ENCODE data around the gene PPP3R1.

The PPP3R1 gene

DNA sequence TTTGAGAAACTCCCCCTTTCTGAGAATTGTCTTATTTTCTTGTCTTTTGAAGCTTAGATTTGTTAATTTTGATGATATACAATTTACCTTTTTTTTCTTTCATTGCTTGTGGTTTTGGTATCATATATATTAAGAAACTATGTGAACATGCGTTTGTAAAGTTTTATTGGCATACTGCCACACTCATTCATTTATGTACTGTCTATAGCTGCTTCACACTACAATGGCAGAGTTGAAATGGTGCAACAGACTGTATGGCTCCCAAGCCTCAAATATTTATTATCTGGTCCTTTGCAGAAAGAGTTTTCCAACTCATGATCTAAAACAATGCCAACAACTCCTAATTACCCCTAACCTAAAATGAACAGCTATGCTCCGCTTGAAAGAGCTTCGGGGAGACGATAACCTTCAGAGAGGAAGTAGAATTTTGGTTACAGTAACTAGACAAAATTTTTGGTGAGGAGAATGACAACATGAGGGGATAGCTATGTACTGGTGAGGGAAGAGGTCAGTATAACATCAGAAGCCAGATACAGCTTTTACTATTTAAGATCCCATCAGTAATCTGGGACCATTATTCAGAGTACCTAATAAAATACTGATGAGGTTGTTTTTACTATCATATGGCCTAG, 16.1 kb downstream of the PPP3R1 start:
- no peak for ATAC-seq
- no peak for TF ChIP-seq OSR1 (CRISPR knock-in tag; IDR thresholded peaks at IDR 0.05)
- TF ChIP-seq TCF4 (CRISPR knock-in tag; IDR thresholded peaks at IDR 0.05; ENCODE audit: borderline replicate concordance) = no peak
- TF ChIP-seq GLIS3 (CRISPR knock-in tag; IDR thresholded peaks at IDR 0.05) = no peak

DNA sequence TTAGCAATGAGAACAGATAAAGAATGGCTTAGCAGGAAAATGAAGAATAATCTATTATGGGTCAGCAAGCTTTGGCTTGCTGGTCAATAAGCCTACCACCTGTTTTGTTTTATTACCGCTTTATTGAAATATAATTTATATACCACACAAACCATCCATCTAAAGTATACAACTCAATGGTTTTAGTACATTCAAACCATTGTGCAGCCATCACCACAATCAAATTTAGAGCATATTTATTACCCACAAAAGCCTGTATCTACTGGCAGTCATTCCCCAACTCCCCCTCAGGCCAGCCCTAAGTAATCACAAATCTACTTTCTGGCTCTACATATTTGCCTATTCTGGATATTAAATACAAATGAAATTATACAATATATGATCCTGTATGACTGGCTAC, 17.2 kb downstream of the PPP3R1 start:
- TF ChIP-seq ZFP30 (CRISPR knock-in tag; IDR thresholded peaks at IDR 0.05) (no peak), ARNTL (CRISPR knock-in tag; IDR thresholded peaks at IDR 0.05; ENCODE audit: borderline replicate concordance, low read depth) (no peak), RARB (CRISPR knock-in tag; IDR thresholded peaks at IDR 0.05) (no peak), ISL1 (CRISPR knock-in tag; IDR thresholded peaks at IDR 0.05) (peak; percentile 57)
- TF ChIP-seq, protein P1, sequence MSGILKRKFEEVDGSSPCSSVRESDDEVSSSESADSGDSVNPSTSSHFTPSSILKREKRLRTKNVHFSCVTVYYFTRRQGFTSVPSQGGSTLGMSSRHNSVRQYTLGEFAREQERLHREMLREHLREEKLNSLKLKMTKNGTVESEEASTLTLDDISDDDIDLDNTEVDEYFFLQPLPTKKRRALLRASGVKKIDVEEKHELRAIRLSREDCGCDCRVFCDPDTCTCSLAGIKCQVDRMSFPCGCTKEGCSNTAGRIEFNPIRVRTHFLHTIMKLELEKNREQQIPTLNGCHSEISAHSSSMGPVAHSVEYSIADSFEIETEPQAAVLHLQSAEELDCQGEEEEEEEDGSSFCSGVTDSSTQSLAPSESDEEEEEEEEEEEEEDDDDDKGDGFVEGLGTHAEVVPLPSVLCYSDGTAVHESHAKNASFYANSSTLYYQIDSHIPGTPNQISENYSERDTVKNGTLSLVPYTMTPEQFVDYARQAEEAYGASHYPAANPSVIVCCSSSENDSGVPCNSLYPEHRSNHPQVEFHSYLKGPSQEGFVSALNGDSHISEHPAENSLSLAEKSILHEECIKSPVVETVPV (CRISPR knock-in tag; IDR thresholded peaks at IDR 0.05) = 0 out of 2 replicates have a peak, but pooled peaks have one; percentile 20
- ATAC-seq = no peak

DNA sequence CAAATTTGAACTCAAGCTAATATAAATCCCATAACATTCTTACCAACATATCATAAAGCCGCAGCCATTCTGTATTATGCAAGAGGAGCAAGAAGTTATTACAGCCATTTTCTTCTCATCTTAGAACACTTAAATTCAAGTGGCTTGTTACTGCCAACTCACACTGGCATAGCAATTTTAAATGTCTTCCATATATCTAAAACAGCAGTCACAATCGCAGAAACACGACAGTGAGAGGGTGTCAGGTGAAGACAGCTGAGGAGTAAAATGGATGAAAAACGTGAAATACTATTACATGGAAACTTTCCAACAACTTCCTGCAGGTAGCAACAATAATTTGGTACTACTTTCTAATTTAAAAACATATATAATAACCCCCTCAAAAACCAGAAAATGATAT, 17.9 kb downstream of the PPP3R1 start:
- no peak for TF ChIP-seq ZNF8 (CRISPR knock-in tag; IDR thresholded peaks at IDR 0.05)
- no peak for TF ChIP-seq ARNTL (CRISPR knock-in tag; IDR thresholded peaks at IDR 0.05; ENCODE audit: borderline replicate concordance, low read depth)
- no peak for TF ChIP-seq GLIS3 (CRISPR knock-in tag; IDR thresholded peaks at IDR 0.05)
- no peak for TF ChIP-seq PPARA (CRISPR knock-in tag; IDR thresholded peaks at IDR 0.05; ENCODE audit: borderline replicate concordance)
- no peak for TF ChIP-seq CSDC2 (CRISPR knock-in tag; IDR thresholded peaks at IDR 0.05)
- no peak for TF ChIP-seq BACH2 (CRISPR knock-in tag; IDR thresholded peaks at IDR 0.05; ENCODE audit: borderline replicate concordance)
- TF ChIP-seq, protein P2, sequence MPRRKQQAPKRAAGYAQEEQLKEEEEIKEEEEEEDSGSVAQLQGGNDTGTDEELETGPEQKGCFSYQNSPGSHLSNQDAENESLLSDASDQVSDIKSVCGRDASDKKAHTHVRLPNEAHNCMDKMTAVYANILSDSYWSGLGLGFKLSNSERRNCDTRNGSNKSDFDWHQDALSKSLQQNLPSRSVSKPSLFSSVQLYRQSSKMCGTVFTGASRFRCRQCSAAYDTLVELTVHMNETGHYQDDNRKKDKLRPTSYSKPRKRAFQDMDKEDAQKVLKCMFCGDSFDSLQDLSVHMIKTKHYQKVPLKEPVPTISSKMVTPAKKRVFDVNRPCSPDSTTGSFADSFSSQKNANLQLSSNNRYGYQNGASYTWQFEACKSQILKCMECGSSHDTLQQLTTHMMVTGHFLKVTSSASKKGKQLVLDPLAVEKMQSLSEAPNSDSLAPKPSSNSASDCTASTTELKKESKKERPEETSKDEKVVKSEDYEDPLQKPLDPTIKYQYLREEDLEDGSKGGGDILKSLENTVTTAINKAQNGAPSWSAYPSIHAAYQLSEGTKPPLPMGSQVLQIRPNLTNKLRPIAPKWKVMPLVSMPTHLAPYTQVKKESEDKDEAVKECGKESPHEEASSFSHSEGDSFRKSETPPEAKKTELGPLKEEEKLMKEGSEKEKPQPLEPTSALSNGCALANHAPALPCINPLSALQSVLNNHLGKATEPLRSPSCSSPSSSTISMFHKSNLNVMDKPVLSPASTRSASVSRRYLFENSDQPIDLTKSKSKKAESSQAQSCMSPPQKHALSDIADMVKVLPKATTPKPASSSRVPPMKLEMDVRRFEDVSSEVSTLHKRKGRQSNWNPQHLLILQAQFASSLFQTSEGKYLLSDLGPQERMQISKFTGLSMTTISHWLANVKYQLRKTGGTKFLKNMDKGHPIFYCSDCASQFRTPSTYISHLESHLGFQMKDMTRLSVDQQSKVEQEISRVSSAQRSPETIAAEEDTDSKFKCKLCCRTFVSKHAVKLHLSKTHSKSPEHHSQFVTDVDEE (CRISPR knock-in tag; IDR thresholded peaks at IDR 0.05) = no peak
- no peak for TF ChIP-seq ZNF70 (CRISPR knock-in tag; IDR thresholded peaks at IDR 0.05)
- TF ChIP-seq SNAI2 (CRISPR knock-in tag; IDR thresholded peaks at IDR 0.05) = no peak
- no peak for TF ChIP-seq ZNF565 (CRISPR knock-in tag; conservative IDR thresholded peaks at IDR 0.05; ENCODE audit: low read depth)
- TF ChIP-seq, protein P3, sequence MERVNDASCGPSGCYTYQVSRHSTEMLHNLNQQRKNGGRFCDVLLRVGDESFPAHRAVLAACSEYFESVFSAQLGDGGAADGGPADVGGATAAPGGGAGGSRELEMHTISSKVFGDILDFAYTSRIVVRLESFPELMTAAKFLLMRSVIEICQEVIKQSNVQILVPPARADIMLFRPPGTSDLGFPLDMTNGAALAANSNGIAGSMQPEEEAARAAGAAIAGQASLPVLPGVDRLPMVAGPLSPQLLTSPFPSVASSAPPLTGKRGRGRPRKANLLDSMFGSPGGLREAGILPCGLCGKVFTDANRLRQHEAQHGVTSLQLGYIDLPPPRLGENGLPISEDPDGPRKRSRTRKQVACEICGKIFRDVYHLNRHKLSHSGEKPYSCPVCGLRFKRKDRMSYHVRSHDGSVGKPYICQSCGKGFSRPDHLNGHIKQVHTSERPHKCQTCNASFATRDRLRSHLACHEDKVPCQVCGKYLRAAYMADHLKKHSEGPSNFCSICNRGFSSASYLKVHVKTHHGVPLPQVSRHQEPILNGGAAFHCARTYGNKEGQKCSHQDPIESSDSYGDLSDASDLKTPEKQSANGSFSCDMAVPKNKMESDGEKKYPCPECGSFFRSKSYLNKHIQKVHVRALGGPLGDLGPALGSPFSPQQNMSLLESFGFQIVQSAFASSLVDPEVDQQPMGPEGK (CRISPR knock-in tag; IDR thresholded peaks at IDR 0.05; ENCODE audit: borderline replicate concordance) = no peak
- no peak for TF ChIP-seq TCF4 (CRISPR knock-in tag; IDR thresholded peaks at IDR 0.05; ENCODE audit: borderline replicate concordance)
- TF ChIP-seq ZC3H10 (CRISPR knock-in tag; IDR thresholded peaks at IDR 0.05) = no peak
- TF ChIP-seq ZFP3 (CRISPR knock-in tag; IDR thresholded peaks at IDR 0.05) = no peak
- TF ChIP-seq RARB (CRISPR knock-in tag; IDR thresholded peaks at IDR 0.05) = no peak
- TF ChIP-seq, protein P1 (CRISPR knock-in tag; IDR thresholded peaks at IDR 0.05) = no peak
- no peak for ATAC-seq

DNA sequence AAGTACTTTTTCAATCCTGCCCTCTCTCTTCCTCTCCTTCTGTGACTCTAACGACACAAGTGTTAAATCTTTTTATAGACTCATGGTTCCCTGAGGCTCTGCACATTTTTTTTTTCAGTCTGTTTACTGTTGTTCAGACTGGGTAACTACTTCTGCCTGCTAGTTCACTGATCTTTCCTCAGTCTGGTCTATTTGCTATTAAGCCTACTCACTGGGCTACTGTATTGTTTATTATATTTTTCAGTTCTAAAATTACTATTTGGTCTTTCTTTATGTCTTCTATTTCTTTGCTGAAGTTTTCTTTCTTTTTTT, 21.3 kb downstream of the PPP3R1 start:
- TF ChIP-seq OSR1 (CRISPR knock-in tag; IDR thresholded peaks at IDR 0.05) (no peak), CSDC2 (CRISPR knock-in tag; IDR thresholded peaks at IDR 0.05) (no peak), ZNF565 (CRISPR knock-in tag; conservative IDR thresholded peaks at IDR 0.05; ENCODE audit: low read depth) (no peak), PPARA (CRISPR knock-in tag; IDR thresholded peaks at IDR 0.05; ENCODE audit: borderline replicate concordance) (no peak)

More for the DNA sequence above, 21.3 kb downstream of the PPP3R1 start:
- peak; percentile 24; the same call in 1 of the 3 replicates for ATAC-seq

Data from SK-N-SH treated with all-trans-retinoic acid at 6 μM for 48 hours (cell line).